ENCODE results near the gene FOXD4L4. TPM values are rescaled to one million over a fixed set of nuclear protein-coding genes. Genes with fewer than 3 reads are reported as not detected.
"Not testable (repeated sequence)": the region's sequence is repeated elsewhere in the genome, so short reads cannot be mapped to it uniquely, and the experiment has no call there.

The FOXD4L4 gene
- under 1 TPM; 0.07 to 0.11 TPM for total RNA-seq

DNA sequence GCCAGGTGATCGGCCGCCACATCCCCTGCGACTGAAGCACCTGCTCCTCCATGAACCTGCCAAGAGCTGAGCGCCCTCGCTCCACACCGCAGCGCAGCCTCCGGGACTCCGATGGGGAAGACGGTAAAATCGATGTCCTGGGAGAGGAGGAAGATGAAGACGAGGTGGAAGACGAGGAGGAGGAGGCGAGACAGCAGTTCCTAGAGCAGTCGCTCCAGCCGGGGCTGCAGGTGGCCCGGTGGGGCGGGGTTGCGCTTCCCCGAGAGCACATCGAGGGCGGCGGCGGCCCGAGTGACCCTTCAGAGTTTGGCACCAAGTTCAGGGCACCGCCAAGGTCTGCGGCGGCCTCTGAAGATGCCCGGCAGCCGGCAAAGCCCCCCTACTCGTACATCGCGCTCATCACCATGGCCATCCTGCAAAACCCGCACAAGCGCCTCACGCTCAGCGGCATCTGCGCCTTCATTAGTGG, at the start of gene FOXD4L4:
FOXD4L4 (plus strand) TSS at position 51 of the 469 bp plus-strand sequence; CDS start at position 51, 0 bp downstream.
- intact Hi-C loops (cut with DNase I, micrococcal nuclease); H3K4me1 Mint-ChIP-seq; H3K9me3 Mint-ChIP-seq (ENCODE audit: low read depth); CTCF ChIA-PET; H3K4me3 Mint-ChIP-seq; H3K36me3 Mint-ChIP-seq (ENCODE audit: low read depth); H3K27ac Mint-ChIP-seq; POLR2A ChIA-PET; ATAC-seq; H3K27me3 Mint-ChIP-seq: not testable (repeated sequence)
- peak; percentile 5 for DNase-seq

DNA sequence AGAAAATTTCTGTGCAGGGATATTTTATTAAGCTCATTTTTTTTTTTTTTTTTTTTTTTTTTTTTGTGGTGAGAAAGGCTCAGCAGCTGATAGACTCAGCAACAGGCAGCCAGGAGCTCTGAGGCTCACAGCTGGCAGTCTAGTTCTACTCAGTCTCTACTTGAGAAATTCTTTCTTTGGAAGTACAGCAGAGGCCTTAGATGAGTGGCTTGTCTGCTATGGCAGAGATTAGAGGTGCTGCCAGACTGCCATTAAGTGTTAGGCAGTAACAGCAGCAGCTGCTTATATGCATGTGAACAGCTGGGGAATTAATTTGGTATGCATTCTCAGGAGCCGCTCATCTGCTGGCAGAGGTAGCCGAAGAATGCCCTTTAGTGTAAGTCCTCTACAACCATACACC, 33.4 kb upstream of the FOXD4L4 start:
- CTCF ChIA-PET; intact Hi-C loops (cut with DNase I, micrococcal nuclease); DNase-seq; H3K27me3 Mint-ChIP-seq; H3K36me3 Mint-ChIP-seq (ENCODE audit: low read depth); POLR2A ChIA-PET; ATAC-seq; H3K4me3 Mint-ChIP-seq; H3K9me3 Mint-ChIP-seq (ENCODE audit: low read depth); H3K27ac Mint-ChIP-seq; H3K4me1 Mint-ChIP-seq: not testable (repeated sequence)

DNA sequence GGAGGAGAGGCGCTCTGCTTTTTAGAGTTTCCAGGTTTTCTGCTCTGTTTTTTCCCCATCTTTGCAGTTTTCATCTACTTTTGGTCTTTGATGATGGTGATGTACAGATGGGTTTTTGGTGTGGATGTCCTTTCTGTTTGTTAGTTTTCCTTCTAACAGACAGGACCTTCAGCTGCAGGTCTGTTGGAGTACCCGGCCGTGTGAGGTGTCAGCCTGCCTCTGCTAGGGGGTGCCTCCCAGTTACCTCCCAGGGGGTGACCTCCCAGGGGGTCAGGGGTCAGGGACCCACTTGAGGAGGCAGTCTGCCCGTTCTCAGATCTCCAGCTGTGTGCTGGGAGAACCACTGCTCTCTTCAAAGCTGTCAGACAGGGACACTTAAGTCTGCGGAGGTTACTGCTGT, 22.5 kb upstream of the FOXD4L4 start:
- H3K4me1 Mint-ChIP-seq; ATAC-seq; H3K27ac Mint-ChIP-seq; H3K4me3 Mint-ChIP-seq; H3K27me3 Mint-ChIP-seq; POLR2A ChIA-PET; H3K36me3 Mint-ChIP-seq (ENCODE audit: low read depth); DNase-seq; H3K9me3 Mint-ChIP-seq (ENCODE audit: low read depth); CTCF ChIA-PET; intact Hi-C loops (cut with DNase I, micrococcal nuclease): not testable (repeated sequence)

DNA sequence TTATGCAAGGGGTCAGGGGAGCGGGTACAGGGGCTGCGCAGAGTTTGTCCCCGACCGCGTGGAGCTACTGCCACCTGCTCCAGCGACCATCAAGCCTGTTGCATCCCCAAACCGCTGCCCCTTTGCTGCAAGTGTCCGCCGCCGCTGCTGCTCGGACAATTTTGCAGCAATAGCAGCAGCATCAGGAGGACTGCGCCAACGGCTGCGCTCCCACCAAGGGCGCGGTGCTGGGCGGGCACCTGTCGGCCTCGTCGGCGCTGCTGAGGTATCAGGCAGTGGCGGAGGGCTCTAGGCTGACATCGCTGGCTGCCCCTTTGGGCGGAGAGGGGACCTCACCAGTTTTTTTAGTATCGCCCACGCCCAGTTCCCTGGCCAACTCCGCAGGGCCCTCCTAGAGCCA, 1.2 kb downstream of the FOXD4L4 start:
- H3K4me3 Mint-ChIP-seq; H3K36me3 Mint-ChIP-seq (ENCODE audit: low read depth); H3K9me3 Mint-ChIP-seq (ENCODE audit: low read depth); CTCF ChIA-PET; H3K27ac Mint-ChIP-seq; H3K27me3 Mint-ChIP-seq; intact Hi-C loops (cut with DNase I, micrococcal nuclease); DNase-seq; POLR2A ChIA-PET; ATAC-seq; H3K4me1 Mint-ChIP-seq: not testable (repeated sequence)

Other genes with a start within 250 kb of the FOXD4L4 start
- 10 to 100 TPM; 56.0 to 61.9 TPM for gene ZNG1E, start 61.2 kb upstream of the FOXD4L4 start, total RNA-seq

Measured in activated CD4-positive, alpha-beta T cell treated with anti-CD3 and anti-CD28 coated beads for 36 hours (primary cell).